GM15510 (cell line): Measurements from ENCODE around the gene HERPUD1.

ENCODE experiments used
- POLR2A ChIP-seq: IDR thresholded peaks from 3 replicates; pipeline ENCODE4 v1.6.1; 2011; ENCODE audit warnings: borderline replicate concordance; ENCODE audit not compliant: insufficient read length; ENCODE audit errors: extremely low read depth

HERPUD1 gene

GRCh38 chr16:56974549-56975300 is 42.8 kb downstream of the HERPUD1 start:
- TF ChIP-seq POLR2A, result no peak

- TF ChIP-seq POLR2A, result no peak
These were observed 43.8 kb downstream of the HERPUD1 start for GRCh38 chr16:56975714-56976113.

GRCh38 chr16:56977216-56977615 is 45.3 kb downstream of the HERPUD1 start:
- no peak for TF ChIP-seq POLR2A

GRCh38 chr16:56977823-56978430 is 46.0 kb downstream of the HERPUD1 start:
- TF ChIP-seq POLR2A, result no peak

- no peak for TF ChIP-seq POLR2A
These were observed 48.2 kb downstream of the HERPUD1 start for GRCh38 chr16:56980201-56980535.

GRCh38 chr16:56980792-56981724 is 49.1 kb downstream of the HERPUD1 start:
- TF ChIP-seq POLR2A, result no peak

GRCh38 chr16:56981729-56982271 is 49.9 kb downstream of the HERPUD1 start:
- TF ChIP-seq POLR2A, result no peak

- no peak for TF ChIP-seq POLR2A
These were observed 50.8 kb downstream of the HERPUD1 start for GRCh38 chr16:56982695-56983094.

- no peak for TF ChIP-seq POLR2A
These were observed 51.3 kb downstream of the HERPUD1 start for GRCh38 chr16:56983211-56983751.

- TF ChIP-seq POLR2A, result no peak
These were observed 52.7 kb downstream of the HERPUD1 start for GRCh38 chr16:56984639-56985038.

GRCh38 chr16:56985288-56985961 is 53.5 kb downstream of the HERPUD1 start:
- no peak for TF ChIP-seq POLR2A

GRCh38 chr16:56985962-56986360 is 54.0 kb downstream of the HERPUD1 start:
- TF ChIP-seq POLR2A, result no peak

- no peak for TF ChIP-seq POLR2A
These were observed 54.4 kb downstream of the HERPUD1 start for GRCh38 chr16:56986361-56986760.

- TF ChIP-seq POLR2A, result no peak
These were observed 55.8 kb downstream of the HERPUD1 start for GRCh38 chr16:56987692-56988091.
